Measurements from ENCODE around the gene SOCS3. TPM values are rescaled to one million over a fixed set of nuclear protein-coding genes. Genes with fewer than 3 reads are reported as not detected.
A peak's percentile ranks its signal among the peaks of the same experiment; 100 is the strongest.

SOCS3 gene
- total and polyA plus RNA-seq, 10 of the 15 experiments (the other 5 are each of a cell fraction or from before 2014, with no cell fraction given), result 0.05 to 3.9 (median 1.0) TPM

- peaks cover 34% of the 10 kb centered on the region for H3K4me1 ChIP-seq (ENCODE audit: control insufficient read depth, insufficient read depth, low read length)
- 3% methylated on average over 62 of the region's 72 CpGs for WGBS (ENCODE audit: insufficient coverage, insufficient replicate concordance, low lambda C conversion rate, missing lambda C conversion rate)
- H3K4me2 ChIP-seq (ENCODE audit: control insufficient read depth, insufficient read depth), result peak overlapping the region; percentile 99
- no TSS peak for BruUV-seq (replicated peaks)
- in situ Hi-C loops (cut with MboI), result no loop called here
- peak overlapping the region; percentile 71; the same call in 1 of the 2 replicates for H3K9ac ChIP-seq (ENCODE audit: control insufficient read depth, insufficient read depth, low read length)
- H3K27ac ChIP-seq (ENCODE audit: control insufficient read depth, insufficient read depth), result no peak overlapping the region
- no peak for FAIRE-seq
- peak; percentile 3 for ATAC-seq
- H3K27me3 ChIP-seq (replicated peaks in 1 of 2; ENCODE audit: control insufficient read depth in 2 of 2, insufficient read depth in 2 of 2, low read length in 1 of 2), result 0 out of 4 replicates have a peak, but pooled peaks cover 0 to 5% of the 10 kb centered on the region in 2 experiments
- H3K4me3 ChIP-seq, result peak overlapping the region; percentile 80
- no peaks in the 10 kb centered on the region; a peak in 1 of 4 replicates for H3K36me3 ChIP-seq (ENCODE audit: control insufficient read depth in 2 of 2, insufficient read depth in 2 of 2, low read length in 1 of 2)
- H2AFZ ChIP-seq (ENCODE audit: control insufficient read depth, low read depth, low read length), result 0 out of 2 replicates have a peak overlapping the region, but pooled peaks have one; percentile 11
- intact Hi-C loops (cut with micrococcal nuclease; ENCODE audit: unreplicated experiment), result no loop called here
- RAD21 ChIA-PET (ENCODE audit: unreplicated experiment), result interaction anchor here (1.0 to 2.4 kb wide), 8 partner anchors 9 to 107 kb away, joined by 3 to 12 read pairs (median 4); no protein-coding TSS in a partner anchor
- POLR2A ChIA-PET, result interaction anchor here (0.5 to 2.0 kb wide), 8 partner anchors 15 to 401 kb away, joined by 3 to 6 read pairs (median 4); no protein-coding TSS in a partner anchor
- no peaks in the 10 kb centered on the region for H4K20me1 ChIP-seq (ENCODE audit: control insufficient read depth, insufficient read depth)
- H3K9me3 ChIP-seq (replicated peaks; ENCODE audit: control insufficient read depth, insufficient read depth, low read length), result no peaks in the 10 kb centered on the region
- no peak for DNase-seq (ENCODE audit: low read depth, low spot score)
- H3K79me2 ChIP-seq (ENCODE audit: control insufficient read depth, insufficient read depth, low read length), result peaks cover 8% of the 10 kb centered on the region
- CTCF ChIA-PET, result interaction anchor here (1.0 to 4.1 kb wide), 5 partner anchors 12 to 108 kb away, joined by 4 to 18 read pairs (median 5); no protein-coding TSS in a partner anchor
- SMC1A ChIA-PET (ENCODE audit: uncharacterized antibody, unreplicated experiment), result interaction anchor here (0.9 to 2.5 kb wide), 7 partner anchors 10 to 69 kb away, joined by 3 to 11 read pairs (median 3); no protein-coding TSS in a partner anchor
- TF ChIP-seq POLR2AphosphoS5 (IDR thresholded peaks at IDR 0.05; ENCODE audit: low read length), result peak; percentile 45; the same call in 1 of the 2 replicates
- peak; percentile 22; the same call in 1 of the 2 replicates for TF ChIP-seq NR2F1 (conservative IDR thresholded peaks at IDR 0.05)
- TF ChIP-seq NRF1 (conservative IDR thresholded peaks at IDR 0.05; ENCODE audit: low read depth, low read length), result no peak
- no peak for TF ChIP-seq CREB1 (IDR thresholded peaks at IDR 0.05; ENCODE audit: low read depth)
- no peak for TF ChIP-seq SREBF1 (IDR thresholded peaks at IDR 0.05; ENCODE audit: low read length)
- TF ChIP-seq BHLHE40 (IDR thresholded peaks at IDR 0.05; ENCODE audit: borderline replicate concordance in 1 of 2, low read depth in 2 of 2, low read length in 1 of 2), result 0 out of 4 replicates have a peak, but pooled peaks of 1 of the 2 experiments have one; percentile 3
- peak; percentile 10 for TF ChIP-seq SUZ12 (IDR thresholded peaks at IDR 0.05; ENCODE audit: unreplicated experiment)
- TF ChIP-seq, protein P1, sequence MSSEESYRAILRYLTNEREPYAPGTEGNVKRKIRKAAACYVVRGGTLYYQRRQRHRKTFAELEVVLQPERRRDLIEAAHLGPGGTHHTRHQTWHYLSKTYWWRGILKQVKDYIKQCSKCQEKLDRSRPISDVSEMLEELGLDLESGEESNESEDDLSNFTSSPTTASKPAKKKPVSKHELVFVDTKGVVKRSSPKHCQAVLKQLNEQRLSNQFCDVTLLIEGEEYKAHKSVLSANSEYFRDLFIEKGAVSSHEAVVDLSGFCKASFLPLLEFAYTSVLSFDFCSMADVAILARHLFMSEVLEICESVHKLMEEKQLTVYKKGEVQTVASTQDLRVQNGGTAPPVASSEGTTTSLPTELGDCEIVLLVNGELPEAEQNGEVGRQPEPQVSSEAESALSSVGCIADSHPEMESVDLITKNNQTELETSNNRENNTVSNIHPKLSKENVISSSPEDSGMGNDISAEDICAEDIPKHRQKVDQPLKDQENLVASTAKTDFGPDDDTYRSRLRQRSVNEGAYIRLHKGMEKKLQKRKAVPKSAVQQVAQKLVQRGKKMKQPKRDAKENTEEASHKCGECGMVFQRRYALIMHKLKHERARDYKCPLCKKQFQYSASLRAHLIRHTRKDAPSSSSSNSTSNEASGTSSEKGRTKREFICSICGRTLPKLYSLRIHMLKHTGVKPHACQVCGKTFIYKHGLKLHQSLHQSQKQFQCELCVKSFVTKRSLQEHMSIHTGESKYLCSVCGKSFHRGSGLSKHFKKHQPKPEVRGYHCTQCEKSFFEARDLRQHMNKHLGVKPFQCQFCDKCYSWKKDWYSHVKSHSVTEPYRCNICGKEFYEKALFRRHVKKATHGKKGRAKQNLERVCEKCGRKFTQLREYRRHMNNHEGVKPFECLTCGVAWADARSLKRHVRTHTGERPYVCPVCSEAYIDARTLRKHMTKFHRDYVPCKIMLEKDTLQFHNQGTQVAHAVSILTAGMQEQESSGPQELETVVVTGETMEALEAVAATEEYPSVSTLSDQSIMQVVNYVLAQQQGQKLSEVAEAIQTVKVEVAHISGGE (CRISPR knock-in tag; IDR thresholded peaks at IDR 0.05), result no peak
- peak; percentile 99 for TF ChIP-seq HDAC6 (IDR thresholded peaks at IDR 0.05; ENCODE audit: unreplicated experiment)
- no peak for TF ChIP-seq HCFC1 (IDR thresholded peaks at IDR 0.05; ENCODE audit: low read length)
- TF ChIP-seq PKNOX1 (IDR thresholded peaks at IDR 0.05), result no peak
- peak; percentile 63; the same call in 1 of the 2 replicates for TF ChIP-seq HDGF (IDR thresholded peaks at IDR 0.05)
- 0 out of 2 replicates have a peak, but pooled peaks have one; percentile 33 for TF ChIP-seq SIN3A (IDR thresholded peaks at IDR 0.05; ENCODE audit: low read depth, low read length)
- peak in 1 of 2 experiments; percentile 6; a peak in 1 of 4 replicates for TF ChIP-seq EP300 (IDR thresholded peaks at IDR 0.05; ENCODE audit: borderline replicate concordance in 1 of 2, control insufficient read depth in 1 of 2, low read depth in 2 of 2, low read length in 2 of 2)
- peak; percentile 33; the same call in 1 of the 2 replicates for TF ChIP-seq MAX (IDR thresholded peaks at IDR 0.05; ENCODE audit: low read depth, low read length)
- no peak for TF ChIP-seq SREBF2 (IDR thresholded peaks at IDR 0.05; ENCODE audit: low read length)
- no peak for TF ChIP-seq WRNIP1 (IDR thresholded peaks at IDR 0.05; ENCODE audit: borderline replicate concordance, low read depth, low read length)
- TF ChIP-seq RFX5 (IDR thresholded peaks at IDR 0.05; ENCODE audit: low read depth, low read length), result no peak
- TF ChIP-seq DPF2 (IDR thresholded peaks at IDR 0.05), result 0 out of 2 replicates have a peak, but pooled peaks have one; percentile 11
Observed at GRCh38 chr17:78358538-78359320, 1.1 kb downstream of the SOCS3 start.
